ENCODE data around the gene SLC9A4. TPM values are rescaled to one million over a fixed set of nuclear protein-coding genes. Genes with fewer than 3 reads are reported as not detected.
A peak's percentile ranks its signal among the peaks of the same experiment; 100 is the strongest.

Gene SLC9A4
- total and polyA plus RNA-seq, 9 of the 15 experiments (the other 6 are each of a cell fraction or from before 2014, with no cell fraction given): 0.04 to 0.15 (median 0.04) TPM; not detected in 5

GRCh38 chr2:102438578-102438977, 34.4 kb upstream of the SLC9A4 start:
- peaks cover 9 to 26% of the 10 kb centered on the region in 2 experiments; a peak in 4 of 5 replicates for H3K4me1 ChIP-seq (replicated peaks in 1 of 2; ENCODE audit: control insufficient read depth in 2 of 2, insufficient read depth in 2 of 2, low read length in 2 of 2)
- BruUV-seq (replicated peaks): no TSS peak
- no peaks in the 10 kb centered on the region for H3K79me2 ChIP-seq (ENCODE audit: control insufficient read depth, insufficient read depth, low read length)
- H3K27me3 ChIP-seq (ENCODE audit: control insufficient read depth in 2 of 2, insufficient read depth in 2 of 2, low read length in 2 of 2): no peaks in the 10 kb centered on the region
- ChIA-PET CTCF (ENCODE audit: low intra/inter-chr PET ratio) (no interaction called here), POLR2A (interaction anchor here (0.9 kb wide), 1 partner anchor 9 kb away, joined by 3 read pairs; no protein-coding TSS in a partner anchor)
- ATAC-seq (no peak), DNase-seq (ENCODE audit: extremely low read depth in 1 of 4, low spot score in 3 of 4) (no peak), FAIRE-seq (no peak)
- H3K4me3 ChIP-seq: no peak overlapping the region
- H3K36me3 ChIP-seq (ENCODE audit: control insufficient read depth, insufficient read depth, low read length): no peaks in the 10 kb centered on the region
- H4K20me1 ChIP-seq (replicated peaks; ENCODE audit: control insufficient read depth, insufficient read depth, low read length): no peaks in the 10 kb centered on the region
- in situ Hi-C loops (cut with MboI) (no loop called here), intact Hi-C loops (cut with micrococcal nuclease) (no loop called here)
- H3K9me1 ChIP-seq (ENCODE audit: control insufficient read depth, insufficient read depth, low read length): no peaks in the 10 kb centered on the region
- 77% methylated on average over 2 of the region's 2 CpGs for WGBS (ENCODE audit: insufficient coverage, low coverage, missing lambda C conversion rate)
- no peaks in the 10 kb centered on the region for H3K9me3 ChIP-seq (replicated peaks; ENCODE audit: control insufficient read depth, insufficient read depth, low read depth, low read length)
- H3K4me2 ChIP-seq (ENCODE audit: insufficient read depth, low read length): peak overlapping the region; percentile 29; the same call in 1 of the 2 replicates
- H3K27ac ChIP-seq (ENCODE audit: extremely low read depth, low read depth, low read length): no peak overlapping the region
- H2AFZ ChIP-seq (ENCODE audit: low read depth, low read length): peak overlapping the region; percentile 67
- H3K9ac ChIP-seq (ENCODE audit: insufficient read depth in 1 of 2, low read depth in 2 of 2, low read length in 2 of 2): no peak overlapping the region
- TF ChIP-seq GTF2E2 (tag; IDR thresholded peaks at IDR 0.05): no peak
- TF ChIP-seq NUFIP1 (IDR thresholded peaks at IDR 0.05; ENCODE audit: partially characterized antibody): no peak
- TF ChIP-seq, protein P1, sequence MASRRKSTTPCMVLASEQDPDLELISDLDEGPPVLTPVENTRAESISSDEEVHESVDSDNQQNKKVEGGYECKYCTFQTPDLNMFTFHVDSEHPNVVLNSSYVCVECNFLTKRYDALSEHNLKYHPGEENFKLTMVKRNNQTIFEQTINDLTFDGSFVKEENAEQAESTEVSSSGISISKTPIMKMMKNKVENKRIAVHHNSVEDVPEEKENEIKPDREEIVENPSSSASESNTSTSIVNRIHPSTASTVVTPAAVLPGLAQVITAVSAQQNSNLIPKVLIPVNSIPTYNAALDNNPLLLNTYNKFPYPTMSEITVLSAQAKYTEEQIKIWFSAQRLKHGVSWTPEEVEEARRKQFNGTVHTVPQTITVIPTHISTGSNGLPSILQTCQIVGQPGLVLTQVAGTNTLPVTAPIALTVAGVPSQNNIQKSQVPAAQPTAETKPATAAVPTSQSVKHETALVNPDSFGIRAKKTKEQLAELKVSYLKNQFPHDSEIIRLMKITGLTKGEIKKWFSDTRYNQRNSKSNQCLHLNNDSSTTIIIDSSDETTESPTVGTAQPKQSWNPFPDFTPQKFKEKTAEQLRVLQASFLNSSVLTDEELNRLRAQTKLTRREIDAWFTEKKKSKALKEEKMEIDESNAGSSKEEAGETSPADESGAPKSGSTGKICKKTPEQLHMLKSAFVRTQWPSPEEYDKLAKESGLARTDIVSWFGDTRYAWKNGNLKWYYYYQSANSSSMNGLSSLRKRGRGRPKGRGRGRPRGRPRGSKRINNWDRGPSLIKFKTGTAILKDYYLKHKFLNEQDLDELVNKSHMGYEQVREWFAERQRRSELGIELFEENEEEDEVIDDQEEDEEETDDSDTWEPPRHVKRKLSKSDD (conservative IDR thresholded peaks at IDR 0.05; ENCODE audit: low read length): no peak
- TF ChIP-seq HDGF (IDR thresholded peaks at IDR 0.05): no peak
- TF ChIP-seq ZBTB17 (CRISPR knock-in tag; IDR thresholded peaks at IDR 0.05): 0 out of 2 replicates have a peak, but pooled peaks have one; percentile 18
- TF ChIP-seq KLF6 (CRISPR knock-in tag; IDR thresholded peaks at IDR 0.05; ENCODE audit: borderline replicate concordance): peak; percentile 46; the same call in 1 of the 2 replicates
- no peak for TF ChIP-seq HMBOX1 (IDR thresholded peaks at IDR 0.05)
- no peak for TF ChIP-seq ATF4 (CRISPR knock-in tag; IDR thresholded peaks at IDR 0.05)
- TF ChIP-seq, protein P2, sequence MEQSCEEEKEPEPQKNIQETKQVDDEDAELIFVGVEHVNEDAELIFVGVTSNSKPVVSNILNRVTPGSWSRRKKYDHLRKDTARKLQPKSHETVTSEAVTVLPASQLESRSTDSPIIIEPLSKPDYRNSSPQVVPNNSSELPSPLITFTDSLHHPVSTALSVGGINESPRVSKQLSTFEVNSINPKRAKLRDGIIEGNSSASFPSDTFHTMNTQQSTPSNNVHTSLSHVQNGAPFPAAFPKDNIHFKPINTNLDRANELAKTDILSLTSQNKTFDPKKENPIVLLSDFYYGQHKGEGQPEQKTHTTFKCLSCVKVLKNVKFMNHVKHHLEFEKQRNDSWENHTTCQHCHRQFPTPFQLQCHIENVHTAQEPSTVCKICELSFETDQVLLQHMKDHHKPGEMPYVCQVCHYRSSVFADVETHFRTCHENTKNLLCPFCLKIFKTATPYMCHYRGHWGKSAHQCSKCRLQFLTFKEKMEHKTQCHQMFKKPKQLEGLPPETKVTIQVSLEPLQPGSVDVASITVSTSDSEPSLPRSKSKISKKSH (CRISPR knock-in tag; IDR thresholded peaks at IDR 0.05): no peak
- TF ChIP-seq KLF10 (CRISPR knock-in tag; IDR thresholded peaks at IDR 0.05): no peak
- no peak for TF ChIP-seq CBFA2T3 (IDR thresholded peaks at IDR 0.05)
- no peak for TF ChIP-seq ZNF398 (CRISPR knock-in tag; IDR thresholded peaks at IDR 0.05)
- no peak for TF ChIP-seq TBL1XR1 (IDR thresholded peaks at IDR 0.05; ENCODE audit: low read length in 2 of 2)
- TF ChIP-seq NR2C1 (IDR thresholded peaks at IDR 0.05): no peak
- no peak for TF ChIP-seq NR2C1 (tag; IDR thresholded peaks at IDR 0.05)
- 0 out of 2 replicates have a peak, but pooled peaks have one; percentile 32 for TF ChIP-seq ZNF583 (CRISPR knock-in tag; IDR thresholded peaks at IDR 0.05)
- no peak for TF ChIP-seq CHCHD3 (CRISPR knock-in tag; IDR thresholded peaks at IDR 0.05)
- no peak for TF ChIP-seq CSDE1 (IDR thresholded peaks at IDR 0.05)

All from K562 (cell line).